ENCODE measurements around the gene STAG2. TPM values are rescaled to one million over a fixed set of nuclear protein-coding genes. Genes with fewer than 3 reads are reported as not detected.

STAG2 gene
- total RNA-seq, 2 experiments from 2014 or later, result 84.7 to 89.4 TPM

GRCh38 chrX:124151195-124151594 is 189.7 kb downstream of the STAG2 start:
- ChIA-PET CTCF (interaction anchor here (1.0 kb wide), 1 partner anchor 10 kb away, joined by 3 read pairs; no protein-coding TSS in a partner anchor), POLR2A (no interaction called here)
- no peaks in the 10 kb centered on the region for H3K36me3 Mint-ChIP-seq (ENCODE audit: low read depth)
- no peak overlapping the region for H3K27ac Mint-ChIP-seq
- no peaks in the 10 kb centered on the region for H3K9me3 ChIP-seq (ENCODE audit: control insufficient read depth in 1 of 2, insufficient read depth in 1 of 2, low read length in 2 of 2)
- no peaks in the 10 kb centered on the region for H3K9me3 Mint-ChIP-seq
- no peak overlapping the region for H3K4me3 ChIP-seq (ENCODE audit: low read length)
- H3K4me1 Mint-ChIP-seq (ENCODE audit: low read depth), result no peaks in the 10 kb centered on the region
- no peak overlapping the region for H3K4me3 Mint-ChIP-seq
- TF ChIP-seq, protein P1, sequence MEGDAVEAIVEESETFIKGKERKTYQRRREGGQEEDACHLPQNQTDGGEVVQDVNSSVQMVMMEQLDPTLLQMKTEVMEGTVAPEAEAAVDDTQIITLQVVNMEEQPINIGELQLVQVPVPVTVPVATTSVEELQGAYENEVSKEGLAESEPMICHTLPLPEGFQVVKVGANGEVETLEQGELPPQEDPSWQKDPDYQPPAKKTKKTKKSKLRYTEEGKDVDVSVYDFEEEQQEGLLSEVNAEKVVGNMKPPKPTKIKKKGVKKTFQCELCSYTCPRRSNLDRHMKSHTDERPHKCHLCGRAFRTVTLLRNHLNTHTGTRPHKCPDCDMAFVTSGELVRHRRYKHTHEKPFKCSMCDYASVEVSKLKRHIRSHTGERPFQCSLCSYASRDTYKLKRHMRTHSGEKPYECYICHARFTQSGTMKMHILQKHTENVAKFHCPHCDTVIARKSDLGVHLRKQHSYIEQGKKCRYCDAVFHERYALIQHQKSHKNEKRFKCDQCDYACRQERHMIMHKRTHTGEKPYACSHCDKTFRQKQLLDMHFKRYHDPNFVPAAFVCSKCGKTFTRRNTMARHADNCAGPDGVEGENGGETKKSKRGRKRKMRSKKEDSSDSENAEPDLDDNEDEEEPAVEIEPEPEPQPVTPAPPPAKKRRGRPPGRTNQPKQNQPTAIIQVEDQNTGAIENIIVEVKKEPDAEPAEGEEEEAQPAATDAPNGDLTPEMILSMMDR (IDR thresholded peaks at IDR 0.05), result no peak
- intact Hi-C loops (cut with DNase I, micrococcal nuclease), result no loop called here
- ATAC-seq (ENCODE audit: poor library complexity) (no peak), DNase-seq (no peak)
- no peaks in the 10 kb centered on the region for H3K4me1 ChIP-seq (ENCODE audit: insufficient read depth, low read length)
- H3K27me3 ChIP-seq (ENCODE audit: control insufficient read depth in 1 of 2, insufficient read depth in 2 of 2, low read length in 2 of 2), result no peaks in the 10 kb centered on the region
- H3K27ac ChIP-seq (ENCODE audit: low read depth in 1 of 2, low read length in 2 of 2), result no peak overlapping the region
- no peaks in the 10 kb centered on the region for H3K36me3 ChIP-seq (ENCODE audit: insufficient read depth, low read length)
- H3K27me3 Mint-ChIP-seq, result no peaks in the 10 kb centered on the region

Other genes with a start within 250 kb of the STAG2 start
- 10 to 100 TPM; 61.1 to 62.8 TPM for gene THOC2, start 228.7 kb upstream of the STAG2 start, total RNA-seq
- gene XIAP, start 101.7 kb upstream of the STAG2 start, total RNA-seq, result 10 to 100 TPM; 20.9 to 26.0 TPM

All from CD4-positive, alpha-beta T cell (primary cell).